Endothelial cell (in vitro differentiated cells): ENCODE measurements around the gene ZNF513. TPM values are rescaled to one million over a fixed set of nuclear protein-coding genes. Genes with fewer than 3 reads are reported as not detected.

Experiments used
- total RNA-seq: library from RNA; stranded (reverse); fragmentation: NEBNext Ultra II Directional; extraction: Animal tissue kit (Norgen Biotek cat#: 25700); gene quantifications from one replicate; pipeline ENCODE4 v1.2.1, GENCODE V29; 2021; ENCODE audit not compliant: unreplicated experiment

The ZNF513 gene
- total RNA-seq, 1 donor from 2014 or later, result 20.8 TPM

Other genes starting within 250 kb of the ZNF513 start
- gene PREB, start 246.1 kb downstream of the ZNF513 start, total RNA-seq, result 42.9 TPM
- gene PRR30, start 241.3 kb downstream of the ZNF513 start, total RNA-seq, result not detected
- not detected for gene TCF23, start 231.7 kb downstream of the ZNF513 start, total RNA-seq
- 89.9 TPM for gene ATRAID, start 168.7 kb downstream of the ZNF513 start, total RNA-seq
- gene SLC5A6, start 168.5 kb downstream of the ZNF513 start, total RNA-seq, result 63.0 TPM
- gene CAD, start 163.4 kb downstream of the ZNF513 start, total RNA-seq, result 49.4 TPM
- gene SLC30A3, start 117.7 kb downstream of the ZNF513 start, total RNA-seq, result not detected
- gene DNAJC5G, start 105.3 kb downstream of the ZNF513 start, total RNA-seq, result not detected
- gene TRIM54, start 98.3 kb downstream of the ZNF513 start, total RNA-seq, result not detected
- 1.5 TPM for gene UCN, start 72.3 kb downstream of the ZNF513 start, total RNA-seq
- 55.0 TPM for gene MPV17, start 57.6 kb downstream of the ZNF513 start, total RNA-seq
- gene GTF3C2, start 24.0 kb downstream of the ZNF513 start, total RNA-seq, result 61.4 TPM
- 48.6 TPM for gene EIF2B4, start 10.4 kb downstream of the ZNF513 start, total RNA-seq
- 90.5 TPM for gene SNX17, start 10.1 kb downstream of the ZNF513 start, total RNA-seq
- gene PPM1G, start 28.9 kb upstream of the ZNF513 start, total RNA-seq, result 127 TPM
- 117 TPM for gene NRBP1, start 47.9 kb upstream of the ZNF513 start, total RNA-seq
- gene KRTCAP3, start 61.6 kb upstream of the ZNF513 start, total RNA-seq, result 4.6 TPM
- 32.2 TPM for gene IFT172, start 109.0 kb upstream of the ZNF513 start, total RNA-seq
- gene FNDC4, start 114.5 kb upstream of the ZNF513 start, total RNA-seq, result 26.4 TPM
- gene GCKR, start 116.1 kb upstream of the ZNF513 start, total RNA-seq, result 0.59 TPM
- gene ZNF512, start 202.3 kb upstream of the ZNF513 start, total RNA-seq, result 30.1 TPM
- 4.7 TPM for gene CCDC121, start 248.3 kb upstream of the ZNF513 start, total RNA-seq
- 39.7 TPM for gene GPN1, start 248.3 kb upstream of the ZNF513 start, total RNA-seq